B cell (primary cell): ENCODE measurements around the gene MRM1. TPM values are rescaled to one million over a fixed set of nuclear protein-coding genes. Genes with fewer than 3 reads are reported as not detected.

Experiments
- ATAC-seq: fragments of 200-7000 bp; cut with Tn5 transposase; one replicate; pipeline ENCODE4 v1.10.0; 2021; ENCODE audit warnings: low read depth, mild to moderate bottlenecking, moderate number of reproducible peaks, moderate library complexity
- CTCF ChIA-PET: fragments of 350-600 bp; sonication (Branson Sonifier 250); formaldehyde crosslinking; loops from one replicate; lab custom pipeline; 2021; ENCODE audit warnings: antibody characterized with exemption, inconsistent platforms; lab: Charles Lee
- POLR2A ChIA-PET: fragments of 350-600 bp; sonication (Branson Sonifier 250); formaldehyde crosslinking; loops from one replicate; lab custom pipeline; 2021; ENCODE audit warnings: antibody characterized with exemption; lab: Charles Lee
- DNase-seq: peaks from one replicate; pipeline ENCODE4 v3.0.0; 2013
- H2AFZ ChIP-seq: 2 replicates; pipeline ENCODE4 v1.6.1; 2012; ENCODE audit warnings: mild to moderate bottlenecking, low read depth, low read length; ENCODE audit not compliant: insufficient read depth, poor library complexity, severe bottlenecking
- H3K27ac ChIP-seq, 2 donors: 1 replicate in 1 of 2; 2 replicates in 1 of 2; pipeline ENCODE4 v1.5.1; 2012 to 2013; ENCODE audit warnings: low read length in 2 of 2, mild to moderate bottlenecking in 2 of 2, moderate library complexity in 1 of 2
- H3K27me3 ChIP-seq, 4 experiments: fragments of 200-600 bp in 1 of 4; sonication (generic) in 1 of 4; replicated peaks in 1 of 4; 1 replicate in 2 of 4; 2 replicates in 2 of 4; pipeline versions ENCODE4 v1.6.1 to v1.7.0; 2013 to 2016; ENCODE audit warnings: low read length in 3 of 4, mild to moderate bottlenecking in 2 of 4, mixed read lengths in 1 of 4, moderate library complexity in 1 of 4; ENCODE audit not compliant: insufficient read depth in 4 of 4, control insufficient read depth in 3 of 4; ENCODE audit errors: control extremely low read depth in 1 of 4
- H3K36me3 ChIP-seq, 2 experiments: replicated peaks in 1 of 2; 1 replicate in 1 of 2; 2 replicates in 1 of 2; pipeline versions ENCODE4 v1.6.1 to v1.7.1; 2013; ENCODE audit warnings: low read length in 1 of 2; ENCODE audit not compliant: insufficient read depth in 2 of 2, control insufficient read depth in 1 of 2; ENCODE audit errors: control extremely low read depth in 1 of 2, extremely low read depth in 1 of 2
- H3K4me1 ChIP-seq, 2 donors: fragments of 200-600 bp in 1 of 2; sonication (generic) in 1 of 2; 1 replicate in 1 of 2; 2 replicates in 1 of 2; pipeline versions ENCODE4 v1.5.1 to v1.6.1; 2013 to 2017; ENCODE audit warnings: low read length in 2 of 2; ENCODE audit not compliant: control insufficient read depth in 2 of 2, insufficient read depth in 2 of 2
- H3K4me2 ChIP-seq: replicated peaks from 2 replicates; pipeline ENCODE3; 2012; ENCODE audit warnings: mild to moderate bottlenecking, low read depth, low read length; ENCODE audit not compliant: poor library complexity, severe bottlenecking
- H3K4me3 ChIP-seq, 5 experiments: fragments of 200-600 bp in 1 of 5; sonication (generic) in 1 of 5; 1 replicate in 3 of 5; 2 replicates in 2 of 5; pipeline versions ENCODE4 v1.5.1 to v1.7.0; 2011 to 2016; ENCODE audit warnings: low read length in 4 of 5, mild to moderate bottlenecking in 4 of 5, low read depth in 2 of 5, control low read depth in 1 of 5, moderate library complexity in 1 of 5; ENCODE audit not compliant: insufficient read depth in 1 of 5; ENCODE audit errors: control extremely low read depth in 1 of 5, extremely low read depth in 1 of 5
- H3K79me2 ChIP-seq: fragments of 200-600 bp; sonication (generic); one replicate; pipeline ENCODE4 v1.6.0; 2016; ENCODE audit warnings: low read length; ENCODE audit not compliant: control insufficient read depth, insufficient read depth
- H3K9ac ChIP-seq: fragments of 200-600 bp; sonication (generic); 2 replicates; pipeline ENCODE4 v1.6.1; 2017; ENCODE audit warnings: mild to moderate bottlenecking, low read length, moderate library complexity
- H3K9me3 ChIP-seq, 3 donors: one replicate each; pipeline versions ENCODE4 v1.6.1 to v1.7.1; 2013; ENCODE audit warnings: low read length in 2 of 3; ENCODE audit not compliant: control insufficient read depth in 2 of 3, insufficient read depth in 1 of 3; ENCODE audit errors: control extremely low read depth in 1 of 3
- H4K20me1 ChIP-seq: 2 replicates; pipeline ENCODE4 v1.6.0; 2012; ENCODE audit warnings: mild to moderate bottlenecking, low read length; ENCODE audit not compliant: insufficient read depth, control insufficient read depth, poor library complexity, severe bottlenecking
- H3K27ac Mint-ChIP-seq: one replicate; pipeline ENCODE4 v1.8.0; 2021; ENCODE audit warnings: mixed read lengths
- H3K27me3 Mint-ChIP-seq: one replicate; pipeline ENCODE4 v1.8.0; 2021; ENCODE audit warnings: mixed read lengths
- H3K4me1 Mint-ChIP-seq: one replicate; pipeline ENCODE4 v1.8.0; 2021; ENCODE audit warnings: mixed read lengths
- H3K4me3 Mint-ChIP-seq: one replicate; pipeline ENCODE4 v1.8.0; 2021; ENCODE audit warnings: mixed read lengths
- H3K9me3 Mint-ChIP-seq: one replicate; pipeline ENCODE4 v1.8.0; 2022; ENCODE audit warnings: mixed read lengths; ENCODE audit not compliant: insufficient read depth
- CTCF ChIP-seq: fragments of 200-600 bp; IDR thresholded peaks from one replicate; pipeline ENCODE4 v1.8.0; 2022; ENCODE audit warnings: antibody characterized with exemption, mild to moderate bottlenecking
- EZH2 ChIP-seq: IDR thresholded peaks from 2 replicates; pipeline ENCODE4 v1.6.1; 2012; ENCODE audit warnings: borderline replicate concordance, low read depth, mild to moderate bottlenecking, moderate library complexity, low read length; ENCODE audit not compliant: insufficient read depth, poor library complexity, severe bottlenecking
- WGBS: methylation state at CpG from one replicate; pipeline ENCODE4 v1.1.5; 2013; ENCODE audit warnings: missing lambda C conversion rate; ENCODE audit not compliant: insufficient coverage; 5-methylcytosine and 5-hydroxymethylcytosine counted together
- intact Hi-C: fragments of 100-400 bp; cut with micrococcal nuclease; formaldehyde crosslinking; loops from one replicate; pipeline ENCODE4 v1.10.0; 2022
- polyA plus RNA-seq: library from polyadenylated mRNA; depleted of rRNA; stranded (reverse); fragments of >200 nt; gene quantifications from 2 replicates; pipeline ENCODE4 v1.2.3, GENCODE V29; 2012
- total RNA-seq, 2 donors: library from RNA; stranded (reverse); fragments of 120-200 nt in 1 of 2; gene quantifications; 1 replicate in 1 of 2; 2 replicates in 1 of 2; pipeline versions ENCODE4 v1.2.3 to v1.2.4, GENCODE V29; 2013 to 2022

The MRM1 gene
- total and polyA plus RNA-seq, 2 donors (not counting 1 experiment from before 2014, with no cell fraction given) = 9.1 to 14.4 TPM

GRCh38 chr17:36590082-36590481 is 11.3 kb upstream of the MRM1 start:
- CTCF ChIA-PET = interaction anchor here (0.8 to 1.4 kb wide), 3 partner anchors 11 to 13 kb away, joined by 4 to 5 read pairs (median 4); partner anchors contain the start of gene MRM1
- peaks cover 20% of the 10 kb centered on the region for H3K4me1 Mint-ChIP-seq

More at GRCh38 chr17:36590082-36590481, 11.3 kb upstream of the MRM1 start:
- no peak for TF ChIP-seq EZH2
- no peak for TF ChIP-seq CTCF
- no peak overlapping the region for H3K4me3 ChIP-seq
- H3K4me1 ChIP-seq = peaks cover 11 to 13% of the 10 kb centered on the region in 2 donors
- H3K27ac ChIP-seq = peak overlapping the region in 1 of 2 donors; percentile 28
- peaks cover 14 to 42% of the 10 kb centered on the region in 2 experiments for H3K36me3 ChIP-seq
- no peak overlapping the region for H3K4me2 ChIP-seq
- Mint-ChIP-seq H3K9me3 (no peaks in the 10 kb centered on the region), H3K27ac (no peak overlapping the region), H3K27me3 (no peaks in the 10 kb centered on the region), H3K4me3 (no peak overlapping the region)
- POLR2A ChIA-PET = no interaction called here
- intact Hi-C loops = loop anchor here (2.0 kb wide), 1 partner anchor 55 kb away; the partner anchor contains the start of genes MYO19 and PIGW
- H2AFZ ChIP-seq = no peak overlapping the region
- peaks cover 0 to 10% (median 0%) of the 10 kb centered on the region in 4 experiments for H3K27me3 ChIP-seq
- DNase-seq (no peak), ATAC-seq (no peak)
- peaks cover 9% of the 10 kb centered on the region for H4K20me1 ChIP-seq
- 52% methylated on average over 2 of the region's 2 CpGs for WGBS
- no peak overlapping the region for H3K9ac ChIP-seq
- H3K79me2 ChIP-seq = peaks cover 5% of the 10 kb centered on the region
- H3K9me3 ChIP-seq = no peaks in the 10 kb centered on the region
